ENCODE data around the gene SLC38A1. TPM values are rescaled to one million over a fixed set of nuclear protein-coding genes. Genes with fewer than 3 reads are reported as not detected.

Gene SLC38A1
- total RNA-seq, 1 donor from 2014 or later, result 44.7 TPM

GRCh38 chr12:46219132-46219876 is 49.5 kb downstream of the SLC38A1 start:
- peaks cover 21% of the 10 kb centered on the region for H3K4me1 ChIP-seq
- no peak overlapping the region for H3K27ac ChIP-seq
- H3K9me3 ChIP-seq, result no peaks in the 10 kb centered on the region
- intact Hi-C loops (cut with DNase I), result no loop called here
- DNase-seq (ENCODE audit: extremely low spot score in 2 of 2), result no peak
- H3K27me3 ChIP-seq, result no peaks in the 10 kb centered on the region
- TF ChIP-seq POLR2AphosphoS5 (IDR thresholded peaks at IDR 0.05; ENCODE audit: insufficient read depth in 1 of 2, low read depth in 1 of 2) (no peak), CTCF (IDR thresholded peaks at IDR 0.05) (no peak)
- H3K4me3 ChIP-seq, result no peak overlapping the region
- H3K36me3 ChIP-seq, result no peaks in the 10 kb centered on the region

- Histone ChIP-seq H3K27ac (no peak overlapping the region), H3K9me3 (no peaks in the 10 kb centered on the region), H3K4me1 (peaks cover 16% of the 10 kb centered on the region), H3K36me3 (no peaks in the 10 kb centered on the region), H3K4me3 (no peak overlapping the region), H3K27me3 (no peaks in the 10 kb centered on the region)
- TF ChIP-seq CTCF (IDR thresholded peaks at IDR 0.05) (no peak), POLR2AphosphoS5 (IDR thresholded peaks at IDR 0.05; ENCODE audit: insufficient read depth in 1 of 2, low read depth in 1 of 2) (no peak), POLR2A (IDR thresholded peaks at IDR 0.05) (no peak)
- no peak for DNase-seq (ENCODE audit: extremely low spot score in 2 of 2)
- intact Hi-C loops (cut with DNase I), result no loop called here
Measured at GRCh38 chr12:46218322-46219095, 50.3 kb downstream of the SLC38A1 start.

- no peak for TF ChIP-seq POLR2A (IDR thresholded peaks at IDR 0.05)
- TF ChIP-seq CTCF (IDR thresholded peaks at IDR 0.05), result no peak
- peak in 1 of 2 donors; percentile 11 for TF ChIP-seq POLR2AphosphoS5 (IDR thresholded peaks at IDR 0.05; ENCODE audit: insufficient read depth in 1 of 2, low read depth in 1 of 2)
- no peaks in the 10 kb centered on the region for H3K27me3 ChIP-seq
- peaks cover 16% of the 10 kb centered on the region for H3K4me1 ChIP-seq
- H3K27ac ChIP-seq, result no peak overlapping the region
- DNase-seq (ENCODE audit: extremely low spot score in 2 of 2), result no peak
- H3K4me3 ChIP-seq, result no peak overlapping the region
- intact Hi-C loops (cut with DNase I), result no loop called here
- no peaks in the 10 kb centered on the region for H3K36me3 ChIP-seq
- no peaks in the 10 kb centered on the region for H3K9me3 ChIP-seq
Measured at GRCh38 chr12:46217541-46218321, 51.1 kb downstream of the SLC38A1 start.

GRCh38 chr12:46214668-46215436 is 54.0 kb downstream of the SLC38A1 start:
- peaks cover 18% of the 10 kb centered on the region for H3K4me1 ChIP-seq
- TF ChIP-seq POLR2AphosphoS5 (IDR thresholded peaks at IDR 0.05; ENCODE audit: insufficient read depth in 1 of 2, low read depth in 1 of 2) (peak in 1 of 2 donors; percentile 5), POLR2A (IDR thresholded peaks at IDR 0.05) (no peak), CTCF (IDR thresholded peaks at IDR 0.05) (no peak)

More at GRCh38 chr12:46214668-46215436, 54.0 kb downstream of the SLC38A1 start:
- H3K27me3 ChIP-seq, result no peaks in the 10 kb centered on the region
- H3K9me3 ChIP-seq, result no peaks in the 10 kb centered on the region
- intact Hi-C loops (cut with DNase I), result no loop called here
- peak overlapping the region; percentile 38 for H3K27ac ChIP-seq
- H3K36me3 ChIP-seq, result no peaks in the 10 kb centered on the region
- DNase-seq (ENCODE audit: extremely low spot score in 2 of 2), result no peak
- no peak overlapping the region for H3K4me3 ChIP-seq

Measured in vagina (tissue), 2 donors.